Esophagus muscularis mucosa (tissue), 4 donors: ENCODE measurements around the gene CAPN8. TPM values are rescaled to one million over a fixed set of nuclear protein-coding genes. Genes with fewer than 3 reads are reported as not detected.

Experiments
- DNase-seq: peaks from one replicate; pipeline ENCODE4 v3.0.0-alpha.2; 2017; ENCODE audit errors: extremely low spot score
- H3K27ac ChIP-seq, 4 donors: fragments of 200-600 bp; sonication (generic); replicated peaks in 1 of 4; 1 replicate in 3 of 4; 2 replicates in 1 of 4; pipeline ENCODE4 v1.5.1; 2016 to 2019; ENCODE audit warnings: mild to moderate bottlenecking in 1 of 4
- H3K27me3 ChIP-seq, 4 donors: fragments of 200-600 bp; sonication (generic); one replicate each; pipeline versions ENCODE4 v1.5.1 to v1.6.0; 2016 to 2019
- H3K36me3 ChIP-seq, 4 donors: fragments of 200-600 bp; sonication (generic); one replicate each; pipeline ENCODE4 v1.5.1; 2016 to 2019
- H3K4me1 ChIP-seq, 4 donors: fragments of 200-600 bp; sonication (generic); one replicate each; pipeline ENCODE4 v1.5.1; 2016 to 2019
- H3K4me3 ChIP-seq, 4 donors: fragments of 200-600 bp; sonication (generic); 1 replicate in 2 of 4; 2 replicates in 2 of 4; pipeline ENCODE4 v1.5.1; 2016 to 2019; ENCODE audit warnings: mild to moderate bottlenecking in 4 of 4, moderate library complexity in 1 of 4
- H3K9me3 ChIP-seq, 4 donors: fragments of 200-600 bp; sonication (generic); 1 replicate in 3 of 4; 2 replicates in 1 of 4; pipeline ENCODE4 v1.5.1; 2016 to 2019
- CTCF ChIP-seq, 3 experiments: fragments of 200-600 bp in 2 of 3; fragments of 450-650 bp in 1 of 3; sonication (generic) in 2 of 3; IDR thresholded peaks; one replicate each; pipeline ENCODE4 v1.5.1; 2017 to 2019; ENCODE audit warnings: antibody characterized with exemption in 3 of 3, mild to moderate bottlenecking in 2 of 3, moderate library complexity in 1 of 3
- EP300 ChIP-seq: sonication (generic); formaldehyde crosslinking; IDR thresholded peaks from one replicate; pipeline ENCODE4 v1.6.1; 2017; ENCODE audit warnings: antibody characterized with exemption
- POLR2A ChIP-seq: fragments of 450-650 bp; IDR thresholded peaks from one replicate; pipeline ENCODE4 v1.6.1; 2017; ENCODE audit warnings: antibody characterized with exemption, moderate library complexity, mild to moderate bottlenecking, low read depth
- POLR2AphosphoS5 ChIP-seq, 2 donors: sonication (generic); formaldehyde crosslinking; IDR thresholded peaks; one replicate each; pipeline ENCODE4 v1.6.1; 2017; ENCODE audit warnings: antibody characterized with exemption in 2 of 2
- WGBS: methylation state at CpG from one replicate; pipeline ENCODE4 v1.1.5; 2018; 5-methylcytosine and 5-hydroxymethylcytosine counted together
- intact Hi-C: fragments of 100-400 bp; cut with DNase I; formaldehyde crosslinking; loops from one replicate; pipeline ENCODE4 v1.15.1; 2023
- total RNA-seq, 4 donors: library from RNA; depleted of rRNA; stranded (reverse); fragments of >200 nt; gene quantifications; one replicate each; pipeline versions ENCODE4 v1.1.0 to v1.2.1, GENCODE V29; 2016

The CAPN8 gene
- total RNA-seq, 4 donors from 2014 or later = 1.0 TPM; not detected in 3

GRCh38 chr1:223649222-223649621 lies 16.3 kb downstream of the CAPN8 start:
- Histone ChIP-seq H3K9me3 (no peaks in the 10 kb centered on the region), H3K4me1 (peaks cover 0 to 13% (median 8%) of the 10 kb centered on the region in 4 donors), H3K27ac (no peak overlapping the region), H3K4me3 (no peak overlapping the region), H3K27me3 (peaks cover 0 to 12% (median 0%) of the 10 kb centered on the region in 4 donors), H3K36me3 (no peaks in the 10 kb centered on the region)
- TF ChIP-seq CTCF (IDR thresholded peaks at IDR 0.05) (no peak), POLR2AphosphoS5 (IDR thresholded peaks at IDR 0.05) (no peak), POLR2A (no peak), EP300 (no peak)
- no peak for DNase-seq
- intact Hi-C loops = no loop called here
- 0% methylated on average over 1 of the region's 1 CpG for WGBS

GRCh38 chr1:223647249-223647648 lies 18.3 kb downstream of the CAPN8 start:
- peaks cover 0 to 12% (median 0%) of the 10 kb centered on the region in 4 donors for H3K27me3 ChIP-seq
- H3K4me3 ChIP-seq = no peak overlapping the region
- H3K27ac ChIP-seq = no peak overlapping the region
- H3K4me1 ChIP-seq = peaks cover 0 to 13% (median 8%) of the 10 kb centered on the region in 4 donors
- WGBS = 90% methylated on average over 1 of the region's 1 CpG
- intact Hi-C loops = no loop called here
- TF ChIP-seq POLR2A (no peak), CTCF (IDR thresholded peaks at IDR 0.05) (no peak), EP300 (no peak), POLR2AphosphoS5 (IDR thresholded peaks at IDR 0.05) (no peak)
- no peaks in the 10 kb centered on the region for H3K36me3 ChIP-seq
- no peak for DNase-seq
- no peaks in the 10 kb centered on the region for H3K9me3 ChIP-seq

- Histone ChIP-seq H3K4me1 (peaks cover 0 to 8% (median 6%) of the 10 kb centered on the region in 4 donors), H3K27ac (no peak overlapping the region), H3K36me3 (no peaks in the 10 kb centered on the region), H3K4me3 (no peak overlapping the region), H3K9me3 (no peaks in the 10 kb centered on the region), H3K27me3 (peaks cover 0 to 19% (median 0%) of the 10 kb centered on the region in 4 donors)
- 78% methylated on average over 3 of the region's 3 CpGs for WGBS
- intact Hi-C loops = no loop called here
- TF ChIP-seq CTCF (IDR thresholded peaks at IDR 0.05) (no peak), POLR2AphosphoS5 (IDR thresholded peaks at IDR 0.05) (no peak), POLR2A (no peak), EP300 (no peak)
- no peak for DNase-seq
Observed at GRCh38 chr1:223645903-223646302, 19.6 kb downstream of the CAPN8 start.

- H3K36me3 ChIP-seq = no peaks in the 10 kb centered on the region
- WGBS = 66% methylated on average over 6 of the region's 7 CpGs
- H3K27me3 ChIP-seq = peaks cover 0 to 32% (median 0%) of the 10 kb centered on the region in 4 donors
- no peak for DNase-seq
- H3K4me3 ChIP-seq = no peak overlapping the region
- no peak overlapping the region for H3K27ac ChIP-seq
- no peak for TF ChIP-seq EP300
- TF ChIP-seq POLR2AphosphoS5 (IDR thresholded peaks at IDR 0.05) = no peak
- TF ChIP-seq POLR2A = no peak
- TF ChIP-seq CTCF (IDR thresholded peaks at IDR 0.05) = no peak
- no peaks in the 10 kb centered on the region for H3K9me3 ChIP-seq
- intact Hi-C loops = no loop called here
- no peaks in the 10 kb centered on the region for H3K4me1 ChIP-seq
Observed at GRCh38 chr1:223642237-223642636, 23.3 kb downstream of the CAPN8 start.

GRCh38 chr1:223641523-223642039 lies 23.9 kb downstream of the CAPN8 start:
- DNase-seq = no peak
- intact Hi-C loops = no loop called here
- Histone ChIP-seq H3K27me3 (peaks cover 0 to 34% (median 0%) of the 10 kb centered on the region in 4 donors), H3K4me1 (no peaks in the 10 kb centered on the region), H3K9me3 (no peaks in the 10 kb centered on the region), H3K27ac (no peak overlapping the region), H3K36me3 (no peaks in the 10 kb centered on the region), H3K4me3 (no peak overlapping the region)
- no peak for TF ChIP-seq CTCF (IDR thresholded peaks at IDR 0.05)
- no peak for TF ChIP-seq EP300
- no peak for TF ChIP-seq POLR2A
- TF ChIP-seq POLR2AphosphoS5 (IDR thresholded peaks at IDR 0.05) = no peak
- 74% methylated on average over 7 of the region's 7 CpGs for WGBS
